K562 (cell line): ENCODE results near the gene EFCAB7. TPM values are rescaled to one million over a fixed set of nuclear protein-coding genes. Genes with fewer than 3 reads are reported as not detected.

Experiments used
- ATAC-seq: fragments of 200-7000 bp; cut with Tn5 transposase; 3 replicates; pipeline ENCODE4 v1.9.1; 2020; ENCODE audit warnings: moderate library complexity
- BruUV-seq: library from RNA; stranded (reverse); fragments of 400-500 nt; replicated peaks from 2 replicates; lab custom pipeline; 2021; lab: Mats Ljungman, UMichigan
- CTCF ChIA-PET: fragments of 300-600 bp; formaldehyde crosslinking; extraction: SDS; loops from one replicate; lab custom pipeline; 2021; ENCODE audit warnings: low intra/inter-chr PET ratio; lab: Yijun Ruan, JAX
- POLR2A ChIA-PET: fragments of 300-600, 350-650 bp; sonication (Branson Sonifier 250); formaldehyde crosslinking; extraction: SDS; loops from one replicate; lab custom pipeline; 2021; ENCODE audit warnings: antibody characterized with exemption, inconsistent platforms; lab: Yijun Ruan, JAX
- DNase-seq, 4 experiments: peaks; one replicate each; pipeline versions ENCODE4 v3.0.0 to v3.0.0-alpha.2; 2011 to 2018; ENCODE audit warnings: low spot score in 3 of 4, mixed read lengths in 3 of 4; ENCODE audit errors: extremely low read depth in 1 of 4
- FAIRE-seq: peaks from 2 replicates; lab custom pipeline; 2011; peaks lifted over from hg19 to GRCh38; lab: Jason Lieb, UNC
- H2AFZ ChIP-seq: 2 replicates; pipeline ENCODE4 v1.6.0; 2011; ENCODE audit warnings: low read depth, low read length, control low read depth, inconsistent platforms
- H3K27ac ChIP-seq: fragments of 200-600 bp; 3 replicates; pipeline ENCODE4 v1.8.0; 2011; ENCODE audit warnings: low read depth, mild to moderate bottlenecking, control low read depth, inconsistent platforms, low read length, moderate library complexity, mixed read lengths; ENCODE audit errors: extremely low read depth
- H3K27me3 ChIP-seq, 2 experiments: fragments of 300-600 bp in 1 of 2; 2 replicates in 1 of 2; 3 replicates in 1 of 2; pipeline versions ENCODE4 v1.6.0 to v1.8.0; 2011; ENCODE audit warnings: inconsistent platforms in 2 of 2, low read length in 2 of 2, mild to moderate bottlenecking in 1 of 2, mixed read lengths in 1 of 2, moderate library complexity in 1 of 2; ENCODE audit not compliant: control insufficient read depth in 2 of 2, insufficient read depth in 2 of 2
- H3K36me3 ChIP-seq: fragments of 300-600 bp; 3 replicates; pipeline ENCODE4 v1.8.0; 2011; ENCODE audit warnings: mild to moderate bottlenecking, low read length, inconsistent platforms; ENCODE audit not compliant: control insufficient read depth, insufficient read depth
- H3K4me1 ChIP-seq, 2 experiments: fragments of 200-600 bp in 1 of 2; replicated peaks in 1 of 2; 2 replicates in 1 of 2; 3 replicates in 1 of 2; pipeline versions ENCODE4 v1.5.1 to v1.8.0; 2011; ENCODE audit warnings: inconsistent platforms in 2 of 2, low read length in 2 of 2, mild to moderate bottlenecking in 1 of 2, mixed read lengths in 1 of 2, moderate library complexity in 1 of 2; ENCODE audit not compliant: control insufficient read depth in 2 of 2, insufficient read depth in 2 of 2
- H3K4me2 ChIP-seq: 2 replicates; pipeline ENCODE4 v1.6.1; 2011; ENCODE audit warnings: low read length, control low read depth, inconsistent platforms, mixed read lengths; ENCODE audit not compliant: insufficient read depth
- H3K4me3 ChIP-seq: fragments of 200-600 bp; sonication (generic), shearing (Covaris generic); 2 replicates; pipeline ENCODE4 v1.5.1; 2016; ENCODE audit warnings: control low read depth, inconsistent platforms
- H3K79me2 ChIP-seq: fragments of 200-600 bp; 3 replicates; pipeline ENCODE4 v1.8.0; 2011; ENCODE audit warnings: low read length, inconsistent platforms; ENCODE audit not compliant: control insufficient read depth, insufficient read depth
- H3K9ac ChIP-seq, 2 experiments: 2 replicates each; pipeline versions ENCODE4 v1.6.0 to v1.6.1; 2011; ENCODE audit warnings: low read depth in 2 of 2, low read length in 2 of 2, control low read depth in 1 of 2, inconsistent platforms in 1 of 2, mild to moderate bottlenecking in 1 of 2, mixed read lengths in 1 of 2; ENCODE audit not compliant: insufficient read depth in 1 of 2
- H3K9me1 ChIP-seq: one replicate; pipeline ENCODE4 v1.6.0; 2011; ENCODE audit warnings: inconsistent platforms, mild to moderate bottlenecking, low read length, moderate library complexity; ENCODE audit not compliant: control insufficient read depth, insufficient read depth
- H3K9me3 ChIP-seq: replicated peaks from 2 replicates; pipeline ENCODE4 v1.5.1; 2011; ENCODE audit warnings: low read depth, low read length, inconsistent platforms; ENCODE audit not compliant: control insufficient read depth, insufficient read depth
- H4K20me1 ChIP-seq: replicated peaks from 2 replicates; pipeline ENCODE4 v1.6.1; 2011; ENCODE audit warnings: low read length, inconsistent platforms, mixed read lengths; ENCODE audit not compliant: control insufficient read depth, insufficient read depth
- ADNP ChIP-seq: fragments of 200-800 bp; sonication (Bioruptor generic); IDR thresholded peaks from 2 replicates; pipeline ENCODE4 v1.6.1; 2016; ENCODE audit warnings: missing genetic modification characterization, missing compliant biosample characterization
- CEBPB ChIP-seq: fragments of 450-650 bp; IDR thresholded peaks from 2 replicates; pipeline ENCODE4 v1.6.1; 2016; ENCODE audit warnings: missing genetic modification characterization, missing compliant biosample characterization
- E2F5 ChIP-seq: sonication (generic); formaldehyde crosslinking; IDR thresholded peaks from 2 replicates; pipeline ENCODE4 v1.8.0; 2022; ENCODE audit warnings: mild to moderate bottlenecking, missing genetic modification reagents
- GTF2A2 ChIP-seq: IDR thresholded peaks from 2 replicates; pipeline ENCODE4 v1.6.1; 2016; ENCODE audit warnings: mild to moderate bottlenecking, missing genetic modification characterization, missing compliant biosample characterization
- KHSRP ChIP-seq: fragments of 450-650 bp; IDR thresholded peaks from 2 replicates; pipeline ENCODE4 v1.6.1; 2017
- MLLT1 ChIP-seq, 2 experiments: fragments of 450-650 bp; IDR thresholded peaks; 2 replicates each; pipeline ENCODE4 v1.6.1; 2016
- NONO ChIP-seq, 2 experiments: fragments of 200-400 bp in 1 of 2; fragments of 450-650 bp in 1 of 2; formaldehyde crosslinking in 1 of 2; IDR thresholded peaks; 2 replicates each; pipeline ENCODE4 v1.6.1; 2017; ENCODE audit warnings: low read depth in 2 of 2, mild to moderate bottlenecking in 2 of 2, moderate library complexity in 2 of 2, low read length in 1 of 2
- PHB2 ChIP-seq: fragments of 450-650 bp; IDR thresholded peaks from 2 replicates; pipeline ENCODE4 v1.6.1; 2017; ENCODE audit warnings: low read depth
- PTBP1 ChIP-seq: fragments of 200-400 bp; formaldehyde crosslinking; IDR thresholded peaks from 2 replicates; pipeline ENCODE4 v1.6.1; 2017; ENCODE audit warnings: low read depth, low read length
- SFPQ ChIP-seq: fragments of 200-400 bp; formaldehyde crosslinking; IDR thresholded peaks from 2 replicates; pipeline ENCODE4 v1.6.1; 2017; ENCODE audit warnings: mild to moderate bottlenecking, low read depth, low read length, moderate library complexity
- SOX6 ChIP-seq: fragments of 450-650 bp; IDR thresholded peaks from 2 replicates; pipeline ENCODE4 v1.6.1; 2014; ENCODE audit warnings: mild to moderate bottlenecking
- TCF7 ChIP-seq: sonication (generic); IDR thresholded peaks from 2 replicates; pipeline ENCODE4 v1.6.1; 2016; ENCODE audit warnings: antibody characterized with exemption, borderline replicate concordance
- THRA ChIP-seq: fragments of 450-650 bp; IDR thresholded peaks from 2 replicates; pipeline ENCODE4 v1.6.1; 2017; ENCODE audit warnings: mild to moderate bottlenecking, moderate library complexity
- ZMIZ1 ChIP-seq, 2 experiments: fragments of 150-350 bp in 1 of 2; IDR thresholded peaks; 2 replicates each; pipeline ENCODE4 v1.6.1; 2012 to 2016; ENCODE audit warnings: low read depth in 2 of 2, low read length in 2 of 2, mild to moderate bottlenecking in 1 of 2, moderate library complexity in 1 of 2
- ZNF165 ChIP-seq: fragments of 250-450 bp; sonication (Bioruptor Pico); IDR thresholded peaks from 2 replicates; pipeline ENCODE4 v1.4.0; 2020; ENCODE audit warnings: borderline replicate concordance
- in situ Hi-C: fragments of 300-500 bp; cut with MboI; formaldehyde crosslinking; loops from 4 replicates; pipeline ENCODE4 v1.15.0; 2018; ENCODE audit warnings: inconsistent platforms, mixed read lengths
- intact Hi-C: fragments of 100-400 bp; cut with micrococcal nuclease; formaldehyde crosslinking; loops from 2 replicates; pipeline ENCODE4 v1.14.2; 2022
- polyA plus RNA-seq, 8 experiments: library from polyadenylated mRNA; depleted of rRNA in 4 of 8; stranded (reverse) in 5 of 8; unstranded in 3 of 8; fragments of >200 nt; fragmentation: Nextera tagmentation in 2 of 8; fragmentation: Illumina TruSeq in 1 of 8; extraction: Ambion mirVana in 2 of 8; extraction: Trizol in 1 of 8; gene quantifications; 2 replicates each; pipeline versions ENCODE4 v1.2.1 to v1.2.3, GENCODE V29; 2011 to 2014; ENCODE audit warnings: inconsistent platforms in 1 of 8, missing spikeins in 1 of 8
- total RNA-seq, 7 experiments: library from RNA; depleted of rRNA in 6 of 7; stranded (reverse); fragments of >200 nt in 6 of 7; fragmentation: Illumina TruSeq in 2 of 7; extraction: Trizol in 2 of 7; gene quantifications; 2 replicates each; pipeline versions ENCODE4 v1.2.1 to v1.2.3, GENCODE V29; 2011 to 2021; ENCODE audit warnings: low replicate concordance in 1 of 7

The EFCAB7 gene
- total and polyA plus RNA-seq, 9 of the 15 experiments (the other 6 are each of a cell fraction or from before 2014, with no cell fraction given): 3.2 to 7.6 (median 5.7) TPM

GRCh38 chr1:63545780-63546179, 22.5 kb downstream of the EFCAB7 start:
- no peak overlapping the region for H3K4me3 ChIP-seq
- DNase-seq: no peak
- in situ Hi-C loops: no loop called here
- CTCF ChIA-PET: no interaction called here
- H3K4me1 ChIP-seq: no peaks in the 10 kb centered on the region
- intact Hi-C loops: no loop called here
- no peaks in the 10 kb centered on the region for H3K9me1 ChIP-seq
- FAIRE-seq: no peak
- no peak overlapping the region for H3K9ac ChIP-seq
- H3K27me3 ChIP-seq: no peaks in the 10 kb centered on the region
- H3K27ac ChIP-seq: no peak overlapping the region
- no peaks in the 10 kb centered on the region for H3K36me3 ChIP-seq
- no TSS peak for BruUV-seq
- no peak for ATAC-seq
- H4K20me1 ChIP-seq: no peaks in the 10 kb centered on the region
- H3K9me3 ChIP-seq: no peaks in the 10 kb centered on the region
- H3K79me2 ChIP-seq: no peaks in the 10 kb centered on the region
- H2AFZ ChIP-seq: no peak overlapping the region
- POLR2A ChIA-PET: interaction anchor here (0.6 kb wide), 1 partner anchor 49 kb away, joined by 4 read pairs; no protein-coding TSS in a partner anchor
- no peak overlapping the region for H3K4me2 ChIP-seq
- TF ChIP-seq SFPQ (no peak), ADNP (tag) (no peak), PTBP1 (no peak), PHB2 (no peak), ZMIZ1 (IDR thresholded peaks at IDR 0.05; ENCODE audit: low read depth in 2 of 2, low read length in 2 of 2) (no peak), E2F5 (CRISPR knock-in tag) (no peak), ZNF165 (CRISPR knock-in tag) (no peak), TCF7 (no peak), CEBPB (no peak), GTF2A2 (tag) (no peak), MLLT1 (IDR thresholded peaks at IDR 0.05) (no peak), THRA (no peak), NONO (IDR thresholded peaks at IDR 0.05; ENCODE audit: low read depth in 2 of 2, low read length in 1 of 2) (no peak), SOX6 (no peak), KHSRP (no peak)
